ENCODE results near the gene RER1.

Gene RER1

GRCh38 chr1:2452201-2452931, 60.7 kb downstream of the RER1 start:
- H3K4me1 ChIP-seq, result peaks cover 0 to 6% (median 0%) of the 10 kb centered on the region in 4 donors
- H3K36me3 ChIP-seq, result no peaks in the 10 kb centered on the region
- DNase-seq, result no peak
- no peak for TF ChIP-seq CTCF (IDR thresholded peaks at IDR 0.05)
- no peak overlapping the region for H3K27ac ChIP-seq
- no peaks in the 10 kb centered on the region for H3K9me3 ChIP-seq
- H3K27me3 ChIP-seq, result peaks cover 0 to 97% of the 10 kb centered on the region in 2 donors
- no peak overlapping the region for H3K4me3 ChIP-seq
- intact Hi-C loops (cut with DNase I; ENCODE audit: low total_unique reads), result no loop called here

- H3K4me3 ChIP-seq, result no peak overlapping the region
- H3K36me3 ChIP-seq, result no peaks in the 10 kb centered on the region
- H3K27me3 ChIP-seq, result peaks cover 0 to 97% of the 10 kb centered on the region in 2 donors
- H3K27ac ChIP-seq, result no peak overlapping the region
- intact Hi-C loops (cut with DNase I; ENCODE audit: low total_unique reads), result no loop called here
- no peak for DNase-seq
- H3K4me1 ChIP-seq, result peaks cover 0 to 6% (median 0%) of the 10 kb centered on the region in 4 donors
- TF ChIP-seq CTCF (IDR thresholded peaks at IDR 0.05), result no peak
- H3K9me3 ChIP-seq, result no peaks in the 10 kb centered on the region
These were observed 61.3 kb downstream of the RER1 start for GRCh38 chr1:2452932-2453315.

GRCh38 chr1:2454227-2454626, 62.6 kb downstream of the RER1 start:
- Histone ChIP-seq H3K4me3 (no peak overlapping the region), H3K9me3 (no peaks in the 10 kb centered on the region), H3K27me3 (peaks cover 0 to 96% of the 10 kb centered on the region in 2 donors), H3K36me3 (no peaks in the 10 kb centered on the region), H3K4me1 (peaks cover 0 to 6% (median 0%) of the 10 kb centered on the region in 4 donors), H3K27ac (no peak overlapping the region)
- TF ChIP-seq CTCF (IDR thresholded peaks at IDR 0.05), result no peak
- no peak for DNase-seq
- intact Hi-C loops (cut with DNase I; ENCODE audit: low total_unique reads), result no loop called here
